ENCODE data around the gene WDR88.
"Not testable (repeated sequence)": the region's sequence is repeated elsewhere in the genome, so short reads cannot be mapped to it uniquely, and the experiment has no call there.

WDR88 gene

GRCh38 chr19:33220735-33221134 lies 88.8 kb downstream of the WDR88 start:
- Histone ChIP-seq H4K20me1 (ENCODE audit: insufficient read depth, low read length) (no peaks in the 10 kb centered on the region), H3K27ac (ENCODE audit: low read length) (no peak overlapping the region), H3K4me1 (ENCODE audit: low read length) (no peaks in the 10 kb centered on the region), H3K27me3 (ENCODE audit: low read depth, low read length) (peaks cover 13% of the 10 kb centered on the region), H3K9me3 (ENCODE audit: insufficient read depth, low read length) (no peaks in the 10 kb centered on the region), H3K4me3 (ENCODE audit: low read length) (no peak overlapping the region), H3K4me2 (ENCODE audit: low read length) (no peak overlapping the region), H2AFZ (ENCODE audit: low read depth, low read length) (no peak overlapping the region), H3K9ac (ENCODE audit: low read length) (no peak overlapping the region), H3K79me2 (ENCODE audit: low read length) (no peaks in the 10 kb centered on the region), H3K36me3 (replicated peaks; ENCODE audit: low read depth, low read length) (no peaks in the 10 kb centered on the region)
- no peak for TF ChIP-seq EZH2phosphoT487 (IDR thresholded peaks at IDR 0.05; ENCODE audit: low read depth)
- no peak for TF ChIP-seq CTCF (IDR thresholded peaks at IDR 0.05; ENCODE audit: low read depth, low read length)

GRCh38 chr19:33221638-33222037 lies 89.7 kb downstream of the WDR88 start:
- H3K79me2 ChIP-seq (ENCODE audit: low read length), result no peaks in the 10 kb centered on the region
- TF ChIP-seq CTCF (IDR thresholded peaks at IDR 0.05; ENCODE audit: low read depth, low read length) (no peak), EZH2phosphoT487 (IDR thresholded peaks at IDR 0.05; ENCODE audit: low read depth) (no peak)
- H3K27ac ChIP-seq (ENCODE audit: low read length), result no peak overlapping the region
- H3K4me1 ChIP-seq (ENCODE audit: low read length), result no peaks in the 10 kb centered on the region
- H3K27me3 ChIP-seq (ENCODE audit: low read depth, low read length), result peaks cover 13% of the 10 kb centered on the region
- no peaks in the 10 kb centered on the region for H3K36me3 ChIP-seq (replicated peaks; ENCODE audit: low read depth, low read length)
- no peak overlapping the region for H3K4me2 ChIP-seq (ENCODE audit: low read length)
- no peaks in the 10 kb centered on the region for H4K20me1 ChIP-seq (ENCODE audit: insufficient read depth, low read length)
- no peak overlapping the region for H3K4me3 ChIP-seq (ENCODE audit: low read length)
- H2AFZ ChIP-seq (ENCODE audit: low read depth, low read length), result no peak overlapping the region
- no peak overlapping the region for H3K9ac ChIP-seq (ENCODE audit: low read length)
- no peaks in the 10 kb centered on the region for H3K9me3 ChIP-seq (ENCODE audit: insufficient read depth, low read length)

GRCh38 chr19:33222255-33222654 lies 90.3 kb downstream of the WDR88 start:
- not testable (repeated sequence) for H3K79me2 ChIP-seq (ENCODE audit: low read length); H3K9ac ChIP-seq (ENCODE audit: low read length); H3K4me2 ChIP-seq (ENCODE audit: low read length); H2AFZ ChIP-seq (ENCODE audit: low read depth, low read length); H3K4me1 ChIP-seq (ENCODE audit: low read length); H3K9me3 ChIP-seq (ENCODE audit: insufficient read depth, low read length); H3K4me3 ChIP-seq (ENCODE audit: low read length); H4K20me1 ChIP-seq (ENCODE audit: insufficient read depth, low read length); H3K27ac ChIP-seq (ENCODE audit: low read length); H3K36me3 ChIP-seq (replicated peaks; ENCODE audit: low read depth, low read length)
- peaks cover 13% of the 10 kb centered on the region for H3K27me3 ChIP-seq (ENCODE audit: low read depth, low read length)

GRCh38 chr19:33224694-33225457 lies 93.0 kb downstream of the WDR88 start:
- Histone ChIP-seq H3K9ac (ENCODE audit: low read length) (no peak overlapping the region), H3K36me3 (replicated peaks; ENCODE audit: low read depth, low read length) (peaks cover 3% of the 10 kb centered on the region), H3K27ac (ENCODE audit: low read length) (no peak overlapping the region), H3K9me3 (ENCODE audit: insufficient read depth, low read length) (0 out of 2 replicates have a peak, but pooled peaks cover 14% of the 10 kb centered on the region), H3K4me1 (ENCODE audit: low read length) (no peaks in the 10 kb centered on the region), H3K4me2 (ENCODE audit: low read length) (no peak overlapping the region), H3K79me2 (ENCODE audit: low read length) (no peaks in the 10 kb centered on the region), H2AFZ (ENCODE audit: low read depth, low read length) (no peak overlapping the region), H3K4me3 (ENCODE audit: low read length) (no peak overlapping the region), H4K20me1 (ENCODE audit: insufficient read depth, low read length) (no peaks in the 10 kb centered on the region), H3K27me3 (ENCODE audit: low read depth, low read length) (peaks cover 25% of the 10 kb centered on the region)
- no peak for TF ChIP-seq CTCF (IDR thresholded peaks at IDR 0.05; ENCODE audit: low read depth, low read length)
- no peak for TF ChIP-seq EZH2phosphoT487 (IDR thresholded peaks at IDR 0.05; ENCODE audit: low read depth)
